NCI-H2107 treated with DMSO at 0.1 percent for 48 hours (cell line): Measurements from ENCODE around the gene DDX42.
"Not testable (repeated sequence)": the region's sequence is repeated elsewhere in the genome, so short reads cannot be mapped to it uniquely, and the experiment has no call there.

Experiments used
- DNase-seq: peaks from one replicate; lab custom pipeline; 2025; ENCODE audit not compliant: unreplicated experiment; lab: John Stamatoyannopoulos, UW

The DDX42 gene

GRCh38 chr17:63866625-63867024, 92.7 kb downstream of the DDX42 start:
- not testable (repeated sequence) for DNase-seq
